Fibroblast of lung (primary cell): ENCODE measurements around the gene PDZD2. TPM values are rescaled to one million over a fixed set of nuclear protein-coding genes. Genes with fewer than 3 reads are reported as not detected.

ENCODE experiments used
- DNase-seq, 2 donors: peaks; one replicate each; pipeline versions ENCODE4 v3.0.0 to v3.0.0-alpha.2; 2010; ENCODE audit warnings: low read depth in 2 of 2
- H2AFZ ChIP-seq: 2 replicates; pipeline ENCODE4 v1.5.1; 2012; ENCODE audit warnings: low read length, control low read depth, inconsistent platforms
- H3K27ac ChIP-seq: 2 replicates; pipeline ENCODE4 v1.5.1; 2011; ENCODE audit warnings: low read length, control low read depth; ENCODE audit not compliant: insufficient read depth
- H3K27me3 ChIP-seq: 2 replicates; pipeline ENCODE4 v1.5.1; 2011; ENCODE audit warnings: mild to moderate bottlenecking, low read length; ENCODE audit not compliant: control insufficient read depth, insufficient read depth
- H3K36me3 ChIP-seq: 2 replicates; pipeline ENCODE4 v1.5.1; 2011; ENCODE audit warnings: low read length; ENCODE audit not compliant: control insufficient read depth, insufficient read depth
- H3K4me1 ChIP-seq: 2 replicates; pipeline ENCODE4 v1.5.1; 2011; ENCODE audit warnings: low read length; ENCODE audit not compliant: control insufficient read depth, insufficient read depth; ENCODE audit errors: extremely low read depth
- H3K4me2 ChIP-seq: 2 replicates; pipeline ENCODE4 v1.5.1; 2011; ENCODE audit warnings: low read length, control low read depth; ENCODE audit not compliant: insufficient read depth; ENCODE audit errors: extremely low read depth
- H3K4me3 ChIP-seq, 4 experiments: fragments of 200-600 bp in 1 of 4; sonication (generic) in 1 of 4; replicated peaks in 1 of 4; 2 replicates each; pipeline ENCODE4 v1.5.1; 2011 to 2016; ENCODE audit warnings: low read length in 4 of 4, low read depth in 3 of 4, mild to moderate bottlenecking in 3 of 4, control low read depth in 2 of 4, inconsistent platforms in 1 of 4, mixed read lengths in 1 of 4; ENCODE audit not compliant: insufficient read depth in 1 of 4; ENCODE audit errors: control extremely low read depth in 1 of 4
- H3K79me2 ChIP-seq: 2 replicates; pipeline ENCODE4 v1.5.1; 2012; ENCODE audit warnings: mild to moderate bottlenecking, low read length, inconsistent platforms; ENCODE audit not compliant: control insufficient read depth, insufficient read depth
- H3K9ac ChIP-seq: 2 replicates; pipeline ENCODE4 v1.5.1; 2011; ENCODE audit warnings: mild to moderate bottlenecking, low read length, control low read depth; ENCODE audit not compliant: insufficient read depth
- H3K9me3 ChIP-seq: 2 replicates; pipeline ENCODE4 v1.5.1; 2012; ENCODE audit warnings: low read depth, low read length; ENCODE audit not compliant: control insufficient read depth, insufficient read depth
- H4K20me1 ChIP-seq: 2 replicates; pipeline ENCODE4 v1.5.1; 2011; ENCODE audit warnings: low read length; ENCODE audit not compliant: control insufficient read depth, insufficient read depth; ENCODE audit errors: extremely low read depth
- CTCF ChIP-seq, 2 donors: IDR thresholded peaks in 1 of 2; conservative IDR thresholded peaks in 1 of 2; 1 replicate in 1 of 2; 2 replicates in 1 of 2; pipeline ENCODE4 v1.5.1; 2011 to 2012; ENCODE audit warnings: low read length in 2 of 2, control low read depth in 1 of 2, inconsistent platforms in 1 of 2, low read depth in 1 of 2, mild to moderate bottlenecking in 1 of 2
- EZH2 ChIP-seq: IDR thresholded peaks from 2 replicates; pipeline ENCODE4 v1.5.1; 2012; ENCODE audit warnings: low read length, control low read depth, mild to moderate bottlenecking; ENCODE audit errors: missing control alignments
- polyA plus RNA-seq, 2 donors: library from polyadenylated mRNA; depleted of rRNA in 1 of 2; stranded (reverse) in 1 of 2; unstranded in 1 of 2; fragments of >200 nt; gene quantifications; 2 replicates each; pipeline ENCODE4 v1.2.1, GENCODE V29; 2011 to 2012; ENCODE audit warnings: missing spikeins in 1 of 2
- total RNA-seq: library from RNA; depleted of rRNA; stranded (reverse); fragments of >200 nt; gene quantifications from 2 replicates; pipeline ENCODE4 v1.2.1, GENCODE V29; 2014

Gene PDZD2
- total and polyA plus RNA-seq, 2 donors (not counting 1 experiment from before 2014, with no cell fraction given), result 0.33 to 0.40 TPM

- no peaks in the 10 kb centered on the region for H3K36me3 ChIP-seq
- no peak overlapping the region for H3K4me3 ChIP-seq
- TF ChIP-seq CTCF (conservative IDR thresholded peaks at IDR 0.05 in 1 of 2, IDR thresholded peaks at IDR 0.05 in 1 of 2; ENCODE audit: low read depth in 1 of 2, low read length in 2 of 2) (no peak), EZH2 (no peak)
- DNase-seq, result peak in 1 of 2 donors; percentile 32
- H3K4me2 ChIP-seq, result no peak overlapping the region
- H3K27ac ChIP-seq, result no peak overlapping the region
- no peaks in the 10 kb centered on the region for H4K20me1 ChIP-seq
- no peak overlapping the region for H2AFZ ChIP-seq
- H3K9ac ChIP-seq, result no peak overlapping the region
- no peaks in the 10 kb centered on the region for H3K4me1 ChIP-seq
- H3K27me3 ChIP-seq, result no peaks in the 10 kb centered on the region
- no peaks in the 10 kb centered on the region for H3K9me3 ChIP-seq
- H3K79me2 ChIP-seq, result no peaks in the 10 kb centered on the region
Measured at GRCh38 chr5:31982621-31983020, 343.7 kb downstream of the PDZD2 start.

- no peak overlapping the region for H3K27ac ChIP-seq
- no peaks in the 10 kb centered on the region for H3K36me3 ChIP-seq
- H3K9ac ChIP-seq, result no peak overlapping the region
- H3K27me3 ChIP-seq, result no peaks in the 10 kb centered on the region
- no peaks in the 10 kb centered on the region for H3K9me3 ChIP-seq
- DNase-seq, result peak in 1 of 2 donors; percentile 68
- H3K4me3 ChIP-seq, result no peak overlapping the region
- no peak overlapping the region for H3K4me2 ChIP-seq
- H3K4me1 ChIP-seq, result peaks cover 7% of the 10 kb centered on the region
- no peak overlapping the region for H2AFZ ChIP-seq
- TF ChIP-seq CTCF (conservative IDR thresholded peaks at IDR 0.05 in 1 of 2, IDR thresholded peaks at IDR 0.05 in 1 of 2; ENCODE audit: low read depth in 1 of 2, low read length in 2 of 2) (no peak), EZH2 (no peak)
- H3K79me2 ChIP-seq, result no peaks in the 10 kb centered on the region
- no peaks in the 10 kb centered on the region for H4K20me1 ChIP-seq
Measured at GRCh38 chr5:31983851-31984250, 344.9 kb downstream of the PDZD2 start.

- H3K27ac ChIP-seq, result no peak overlapping the region
Measured at GRCh38 chr5:31984691-31985090, 345.8 kb downstream of the PDZD2 start.

More at GRCh38 chr5:31984691-31985090, 345.8 kb downstream of the PDZD2 start:
- DNase-seq, result no peak
- H3K4me2 ChIP-seq, result no peak overlapping the region
- TF ChIP-seq CTCF (conservative IDR thresholded peaks at IDR 0.05 in 1 of 2, IDR thresholded peaks at IDR 0.05 in 1 of 2; ENCODE audit: low read depth in 1 of 2, low read length in 2 of 2) (no peak), EZH2 (no peak)
- no peaks in the 10 kb centered on the region for H3K27me3 ChIP-seq
- no peak overlapping the region for H3K4me3 ChIP-seq
- no peaks in the 10 kb centered on the region for H4K20me1 ChIP-seq
- peaks cover 7% of the 10 kb centered on the region for H3K4me1 ChIP-seq
- no peak overlapping the region for H3K9ac ChIP-seq
- H3K9me3 ChIP-seq, result no peaks in the 10 kb centered on the region
- no peak overlapping the region for H2AFZ ChIP-seq
- H3K79me2 ChIP-seq, result no peaks in the 10 kb centered on the region
- H3K36me3 ChIP-seq, result no peaks in the 10 kb centered on the region
